ENCODE results near the gene POU3F1. TPM values are rescaled to one million over a fixed set of nuclear protein-coding genes. Genes with fewer than 3 reads are reported as not detected.

POU3F1 gene
- total RNA-seq, 4 donors from 2014 or later, result 2.1 to 4.5 (median 2.8) TPM

DNA sequence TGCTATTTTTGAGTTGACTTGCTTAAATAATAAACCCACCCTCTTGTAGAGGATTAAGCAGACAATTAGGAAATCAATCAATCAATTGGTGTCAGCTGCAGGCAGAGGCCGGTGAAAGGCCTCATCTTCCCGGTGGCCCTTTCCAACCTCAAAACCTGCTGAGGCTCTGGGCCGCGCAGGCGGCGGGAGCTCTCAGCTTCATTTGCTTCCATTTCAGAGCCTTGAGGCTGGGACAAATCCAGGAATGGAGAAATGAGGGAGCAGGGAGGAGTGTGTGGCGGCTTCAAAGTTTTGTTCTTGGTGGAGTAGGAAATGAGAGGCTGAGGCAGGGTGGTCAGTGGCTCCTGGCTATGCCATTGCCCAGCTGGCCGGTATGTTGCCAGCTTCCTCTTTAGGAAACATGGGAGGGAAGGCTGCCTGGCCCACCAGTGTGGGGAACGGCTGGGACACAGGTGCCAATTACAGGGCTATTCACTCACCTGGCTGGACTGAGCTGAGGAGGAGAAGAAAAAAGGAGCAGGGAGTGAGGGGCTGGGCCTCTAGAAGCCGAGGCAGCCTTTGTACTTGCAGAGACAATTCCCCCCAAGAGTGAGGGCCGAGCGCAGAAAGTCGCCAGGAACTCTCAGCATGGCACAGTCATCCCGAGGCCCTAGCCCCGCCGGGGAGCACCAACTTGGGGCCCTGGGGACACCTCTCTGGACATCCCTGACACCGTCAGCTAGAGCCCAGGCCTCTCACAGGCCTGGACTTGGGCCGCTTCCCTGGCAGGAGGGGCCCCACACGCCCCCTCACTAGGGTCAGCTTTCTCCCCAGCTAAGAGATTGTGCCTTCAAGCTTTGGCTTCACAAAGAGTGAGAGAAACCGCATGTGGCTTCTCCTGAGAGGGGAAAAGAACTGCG, 4.4 kb downstream of the POU3F1 start:
- TF ChIP-seq POLR2A (IDR thresholded peaks at IDR 0.05) (no peak), CTCF (IDR thresholded peaks at IDR 0.05) (no peak)
- DNase-seq, result no peak
- intact Hi-C loops (cut with DNase I), result no loop called here
- Histone ChIP-seq H3K4me1 (peaks cover 25 to 88% (median 28%) of the 10 kb centered on the region in 3 donors), H3K27me3 (peaks cover 0 to 87% (median 16%) of the 10 kb centered on the region in 4 donors), H3K4me3 (no peak overlapping the region), H3K27ac (no peak overlapping the region), H3K9me3 (no peaks in the 10 kb centered on the region), H3K36me3 (no peaks in the 10 kb centered on the region)
- 74 to 88% methylated on average over 10 to 16 of the region's 21 CpGs for WGBS, 2 donors

DNA sequence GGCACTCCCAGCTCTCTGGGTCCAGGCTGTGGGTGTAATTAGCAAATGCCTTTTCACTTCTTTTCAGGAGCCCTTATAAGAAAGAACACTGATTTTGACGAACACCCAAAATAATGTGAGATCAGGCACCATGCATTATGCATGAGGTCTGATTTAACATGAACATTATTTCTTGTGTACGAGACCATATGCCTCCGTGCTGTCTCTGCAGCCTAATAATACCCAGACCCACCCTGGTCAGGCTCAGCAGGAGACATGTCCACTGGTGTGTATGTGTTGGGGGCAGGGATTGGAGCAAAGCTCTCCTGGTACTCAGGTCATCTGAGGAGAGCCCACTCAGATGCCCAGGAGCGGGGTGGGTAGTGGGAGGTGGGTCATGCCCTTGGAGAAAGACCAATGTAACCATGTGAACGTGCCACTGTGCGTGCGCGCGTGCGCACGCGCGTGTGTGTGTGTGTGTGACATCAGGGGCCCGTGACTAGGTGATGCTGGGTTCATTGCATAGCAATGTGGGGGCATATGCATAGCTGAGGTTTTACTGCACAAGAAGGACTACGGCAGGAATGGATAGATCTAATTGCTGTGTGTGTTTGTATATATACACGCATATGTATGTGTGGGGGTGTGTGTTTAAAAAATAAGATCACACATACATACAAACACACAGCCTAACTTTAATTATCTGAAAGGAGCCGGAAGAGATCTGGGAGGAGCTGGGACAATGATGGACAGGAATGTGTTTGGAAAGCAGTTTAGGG, 7.1 kb downstream of the POU3F1 start:
- H3K4me3 ChIP-seq, result no peak overlapping the region
- WGBS, 2 donors, result 83 to 87% methylated on average over 15 to 16 of the region's 17 CpGs
- intact Hi-C loops (cut with DNase I), result no loop called here
- no peak for DNase-seq
- peak overlapping the region in 2 of 4 donors; percentile 9 to 34 for H3K27ac ChIP-seq
- TF ChIP-seq CTCF (IDR thresholded peaks at IDR 0.05) (no peak), POLR2A (IDR thresholded peaks at IDR 0.05) (no peak)
- peaks cover 0 to 68% (median 11%) of the 10 kb centered on the region in 4 donors for H3K27me3 ChIP-seq
- no peaks in the 10 kb centered on the region for H3K9me3 ChIP-seq
- no peaks in the 10 kb centered on the region for H3K36me3 ChIP-seq
- peaks cover 7 to 68% (median 18%) of the 10 kb centered on the region in 3 donors for H3K4me1 ChIP-seq

DNA sequence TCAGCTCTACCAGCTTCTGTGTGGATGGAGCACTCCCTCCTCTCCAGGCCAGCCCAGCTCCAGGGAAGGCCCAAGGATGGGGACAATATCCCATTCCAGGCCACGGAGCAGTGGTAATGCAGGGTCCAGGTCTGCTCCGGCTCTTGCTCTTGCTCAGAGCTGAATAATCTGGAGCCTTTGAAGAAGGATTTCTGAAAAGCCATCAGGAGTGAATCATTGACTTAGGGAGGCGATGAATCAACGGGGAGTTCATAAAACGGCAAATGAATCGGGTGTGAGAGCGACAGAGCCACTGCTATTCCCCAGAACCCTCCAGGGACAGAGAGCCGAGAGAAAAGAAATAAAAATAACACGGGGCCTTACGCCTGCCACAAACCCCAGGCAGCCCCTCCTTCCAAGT, 7.7 kb downstream of the POU3F1 start:
- no peaks in the 10 kb centered on the region for H3K9me3 ChIP-seq
- WGBS, 2 donors, result 34 to 39% methylated on average over 9 of the region's 10 CpGs
- peak overlapping the region in 3 of 4 donors; percentile 9 to 34 (median 21) for H3K27ac ChIP-seq

GRCh38 chr1:38037221-38037939, 9.2 kb downstream of the POU3F1 start:
- DNase-seq, result no peak
- Histone ChIP-seq H3K4me3 (no peak overlapping the region), H3K36me3 (no peaks in the 10 kb centered on the region), H3K27me3 (peaks cover 0 to 46% (median 0%) of the 10 kb centered on the region in 4 donors), H3K27ac (no peak overlapping the region), H3K4me1 (peaks cover 5 to 46% (median 9%) of the 10 kb centered on the region in 3 donors), H3K9me3 (no peaks in the 10 kb centered on the region)
- 42 to 55% methylated on average over 5 of the region's 5 CpGs for WGBS, 2 donors
- TF ChIP-seq POLR2A (IDR thresholded peaks at IDR 0.05), result no peak
- peak in 1 of 6 experiments; percentile 35 for TF ChIP-seq CTCF (IDR thresholded peaks at IDR 0.05)
- intact Hi-C loops (cut with DNase I), result no loop called here

More for the DNA sequence above, 7.7 kb downstream of the POU3F1 start:
- Histone ChIP-seq H3K4me3 (no peak overlapping the region), H3K27me3 (peaks cover 0 to 61% (median 5%) of the 10 kb centered on the region in 4 donors), H3K4me1 (peaks cover 5 to 61% (median 13%) of the 10 kb centered on the region in 3 donors), H3K36me3 (no peaks in the 10 kb centered on the region)
- TF ChIP-seq POLR2A (IDR thresholded peaks at IDR 0.05) (no peak), CTCF (IDR thresholded peaks at IDR 0.05) (no peak)
- DNase-seq, result no peak
- intact Hi-C loops (cut with DNase I), result no loop called here

Data from esophagus squamous epithelium (tissue), 5 donors.